HEK293T (cell line): ENCODE measurements around the gene HTR3D.
"Not testable (repeated sequence)": the region's sequence is repeated elsewhere in the genome, so short reads cannot be mapped to it uniquely, and the experiment has no call there.

Experiments used
- ARNT ChIP-seq: fragments of 450-650 bp; IDR thresholded peaks from 2 replicates; pipeline ENCODE4 v1.6.1; 2017; ENCODE audit warnings: mild to moderate bottlenecking
- FOXM1 ChIP-seq: fragments of 450-650 bp; IDR thresholded peaks from 2 replicates; pipeline ENCODE4 v1.6.1; 2017; ENCODE audit warnings: mild to moderate bottlenecking, borderline replicate concordance
- PKNOX1 ChIP-seq: fragments of 450-650 bp; IDR thresholded peaks from 2 replicates; pipeline ENCODE4 v1.6.1; 2016

GRCh38 chr3:184038307-184038706 is 6.8 kb downstream of the HTR3D start:
- TF ChIP-seq FOXM1, ARNT, PKNOX1: not testable (repeated sequence)
